GM10847 (cell line): Measurements from ENCODE around the gene ANKS1A.

ENCODE experiments used
- POLR2A ChIP-seq: IDR thresholded peaks from 2 replicates; pipeline ENCODE4 v1.6.1; 2011; ENCODE audit not compliant: insufficient read length; ENCODE audit errors: extremely low read depth

Gene ANKS1A

DNA sequence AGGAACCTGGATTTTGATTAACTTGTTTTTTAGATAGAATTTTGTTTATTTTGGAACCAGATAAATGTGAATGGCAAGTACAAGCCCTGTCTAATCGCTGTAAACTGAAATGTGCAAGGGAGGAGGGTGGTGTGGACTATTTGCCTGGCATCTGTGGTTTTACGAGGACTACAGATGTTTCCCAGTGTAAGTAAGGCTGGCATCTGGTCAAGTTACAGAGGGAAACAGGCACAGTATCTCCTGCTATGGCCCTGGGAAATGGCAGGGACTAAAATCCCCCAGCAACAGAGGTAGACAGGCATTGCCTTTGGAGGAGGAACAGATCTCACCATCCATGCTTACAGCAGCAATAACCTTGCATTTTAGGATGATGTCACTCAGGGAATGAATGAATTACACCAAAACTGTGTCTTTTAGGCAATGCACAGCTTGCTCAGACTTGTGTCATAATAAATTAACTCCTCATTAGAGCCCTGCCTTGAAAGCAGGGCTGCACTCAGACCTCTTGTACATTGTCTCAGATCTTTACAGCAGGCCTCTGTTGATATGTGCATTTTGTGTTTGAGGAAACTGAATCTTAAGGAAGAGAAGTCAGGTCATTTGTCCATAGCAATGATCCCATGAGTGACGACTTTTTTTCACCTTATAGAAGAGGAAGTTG lies 155.8 kb downstream of the ANKS1A start:
- TF ChIP-seq POLR2A = no peak

DNA sequence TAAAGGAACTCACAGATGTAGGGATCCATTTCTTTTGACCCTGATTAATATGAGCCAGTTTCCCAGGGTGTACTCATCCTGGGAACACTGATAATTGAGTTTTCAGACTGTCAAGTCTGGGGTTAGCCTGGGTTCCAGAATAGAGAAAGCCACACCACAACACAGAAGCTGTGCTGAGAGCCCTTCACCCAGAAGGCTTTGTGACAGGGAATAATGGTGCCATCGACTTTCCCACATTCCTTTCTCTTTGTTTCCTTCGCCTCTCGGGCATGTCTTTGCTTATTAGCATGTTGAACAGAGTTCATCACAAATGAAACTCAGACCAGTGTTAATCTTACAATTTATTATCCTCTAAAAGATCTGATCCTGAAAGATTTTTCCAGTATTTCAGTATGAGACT lies 157.0 kb downstream of the ANKS1A start:
- no peak for TF ChIP-seq POLR2A

DNA sequence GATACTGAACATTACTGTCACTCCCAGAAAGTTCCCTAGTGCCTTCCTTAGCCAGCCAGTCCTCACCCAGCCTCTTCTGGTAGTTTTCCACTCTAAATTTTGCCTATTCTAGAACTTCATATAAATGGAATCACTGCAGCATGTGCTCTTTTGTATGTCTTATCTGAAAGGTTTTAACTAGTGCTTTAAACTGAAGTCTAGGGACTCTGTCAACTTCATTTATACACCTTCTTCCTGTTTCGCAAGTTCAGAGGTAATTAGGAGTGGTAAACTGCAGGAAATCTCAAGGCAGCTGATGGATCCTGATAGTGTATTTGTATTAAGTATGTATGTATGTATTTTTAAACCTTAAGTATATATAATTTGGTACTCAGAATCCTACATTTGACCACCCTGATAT lies 157.8 kb downstream of the ANKS1A start:
- TF ChIP-seq POLR2A = no peak

DNA sequence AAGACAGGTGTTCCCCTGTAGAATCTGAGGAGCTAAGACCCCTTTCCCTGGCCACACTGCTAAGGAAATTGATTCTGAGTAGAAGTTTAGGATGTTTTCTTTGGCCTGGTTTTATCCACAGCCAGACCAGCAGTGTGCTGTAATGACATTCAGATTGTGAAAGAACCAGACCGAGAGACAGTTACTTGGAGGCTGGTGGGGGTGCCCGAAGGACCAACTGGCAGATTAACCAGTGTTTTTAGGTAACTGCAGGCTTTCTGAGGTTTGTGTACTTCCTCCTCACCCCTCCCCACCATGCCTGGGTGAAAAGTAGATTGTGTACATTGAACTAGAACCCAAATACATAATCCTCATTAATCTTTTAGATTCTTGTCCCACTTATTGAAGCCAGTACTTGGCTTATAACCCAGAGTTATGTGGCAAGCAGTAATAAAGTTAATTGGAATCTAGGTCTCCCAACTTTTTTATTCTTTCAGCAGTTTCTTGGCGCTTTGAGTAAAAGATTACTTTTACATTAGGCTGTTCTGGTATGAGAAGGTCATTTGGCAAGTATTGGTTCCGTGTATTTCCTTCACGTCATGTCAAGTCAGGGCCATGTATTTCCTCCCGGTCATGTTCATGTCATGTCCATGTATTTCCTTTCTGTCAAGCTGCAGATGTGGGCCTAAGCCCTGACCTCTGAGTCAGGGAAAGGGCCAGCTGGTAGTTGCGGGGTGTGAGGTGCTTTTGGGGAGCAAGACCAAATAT lies 158.4 kb downstream of the ANKS1A start:
- TF ChIP-seq POLR2A = no peak

DNA sequence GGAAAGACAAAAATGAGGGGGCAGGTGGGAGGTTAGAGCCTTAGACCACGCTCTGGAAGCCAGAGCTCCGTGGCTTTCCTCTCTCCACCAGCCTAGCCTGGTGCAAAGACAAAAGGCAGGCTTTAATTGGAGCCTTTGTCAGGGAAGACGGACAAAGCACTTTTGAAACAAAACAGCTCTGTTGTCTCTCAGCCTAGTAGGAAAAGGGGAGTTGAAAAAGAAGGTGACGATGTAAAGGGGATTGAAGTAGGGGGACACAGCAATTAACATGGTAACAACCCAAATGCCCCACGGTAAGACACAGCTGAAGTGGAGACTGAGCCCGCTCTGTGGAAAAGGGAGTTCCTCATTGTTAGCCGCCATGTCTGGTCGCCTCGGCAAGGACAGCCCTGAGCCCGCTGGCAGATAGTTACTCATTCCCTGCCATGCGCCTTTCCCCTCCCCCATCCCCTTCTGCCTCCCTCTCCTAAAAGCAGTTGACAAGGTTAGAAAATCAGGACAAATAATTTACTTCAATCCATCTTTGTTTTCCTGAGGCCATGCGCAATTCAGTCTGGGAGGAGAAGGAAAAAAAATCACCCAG lies 159.1 kb downstream of the ANKS1A start:
- no peak for TF ChIP-seq POLR2A

DNA sequence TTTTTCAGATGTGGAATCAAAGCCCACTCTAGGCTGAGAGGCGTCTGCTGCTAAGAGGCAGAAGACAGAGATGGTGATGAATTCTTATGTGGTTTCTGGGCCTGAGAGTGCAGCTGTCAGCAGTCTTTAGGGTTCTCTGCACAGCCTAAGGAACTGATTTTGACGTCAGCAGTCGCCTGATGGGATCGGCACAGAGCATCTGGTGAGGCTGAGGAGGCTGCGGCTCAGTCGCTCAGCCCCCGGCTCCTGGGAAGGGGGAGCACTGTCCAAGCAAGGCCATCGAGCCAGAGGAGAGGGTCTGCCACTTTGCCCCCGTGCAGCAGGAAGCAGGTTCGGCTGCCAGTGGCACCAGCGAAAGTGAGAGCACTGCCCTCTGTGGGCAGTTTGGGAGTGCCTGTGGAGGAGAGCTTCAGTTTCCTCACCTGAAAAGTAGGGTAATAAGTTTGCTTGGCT lies 159.6 kb downstream of the ANKS1A start:
- TF ChIP-seq POLR2A = no peak

DNA sequence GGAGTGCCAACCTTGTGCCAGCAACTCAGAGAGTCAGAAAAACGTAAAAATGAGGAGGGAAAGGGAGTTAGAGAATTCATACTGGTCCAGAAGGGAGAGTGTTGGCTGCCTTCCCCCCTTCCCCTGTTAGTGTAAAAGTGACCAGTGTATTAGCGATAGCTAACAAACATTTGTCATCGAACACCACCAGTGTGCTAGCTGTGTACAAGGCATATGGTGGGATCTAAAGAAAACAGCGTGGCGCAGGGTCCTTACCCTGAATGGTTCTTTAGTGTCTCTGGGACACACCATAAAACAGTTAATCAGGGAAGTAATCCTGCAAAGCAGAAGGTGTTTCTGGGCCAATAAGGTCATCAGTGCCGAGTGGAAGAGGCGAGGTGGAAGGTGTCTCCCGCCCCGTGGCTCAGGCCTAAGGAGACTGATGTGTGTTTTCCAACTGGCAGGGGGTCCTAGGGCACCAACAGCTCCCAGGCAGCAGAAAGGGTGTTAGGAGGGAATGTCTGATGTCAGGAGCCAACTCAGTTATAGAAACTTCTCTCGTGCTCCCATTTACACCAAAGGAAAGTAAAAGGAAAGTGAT lies 160.2 kb downstream of the ANKS1A start:
- TF ChIP-seq POLR2A = no peak

DNA sequence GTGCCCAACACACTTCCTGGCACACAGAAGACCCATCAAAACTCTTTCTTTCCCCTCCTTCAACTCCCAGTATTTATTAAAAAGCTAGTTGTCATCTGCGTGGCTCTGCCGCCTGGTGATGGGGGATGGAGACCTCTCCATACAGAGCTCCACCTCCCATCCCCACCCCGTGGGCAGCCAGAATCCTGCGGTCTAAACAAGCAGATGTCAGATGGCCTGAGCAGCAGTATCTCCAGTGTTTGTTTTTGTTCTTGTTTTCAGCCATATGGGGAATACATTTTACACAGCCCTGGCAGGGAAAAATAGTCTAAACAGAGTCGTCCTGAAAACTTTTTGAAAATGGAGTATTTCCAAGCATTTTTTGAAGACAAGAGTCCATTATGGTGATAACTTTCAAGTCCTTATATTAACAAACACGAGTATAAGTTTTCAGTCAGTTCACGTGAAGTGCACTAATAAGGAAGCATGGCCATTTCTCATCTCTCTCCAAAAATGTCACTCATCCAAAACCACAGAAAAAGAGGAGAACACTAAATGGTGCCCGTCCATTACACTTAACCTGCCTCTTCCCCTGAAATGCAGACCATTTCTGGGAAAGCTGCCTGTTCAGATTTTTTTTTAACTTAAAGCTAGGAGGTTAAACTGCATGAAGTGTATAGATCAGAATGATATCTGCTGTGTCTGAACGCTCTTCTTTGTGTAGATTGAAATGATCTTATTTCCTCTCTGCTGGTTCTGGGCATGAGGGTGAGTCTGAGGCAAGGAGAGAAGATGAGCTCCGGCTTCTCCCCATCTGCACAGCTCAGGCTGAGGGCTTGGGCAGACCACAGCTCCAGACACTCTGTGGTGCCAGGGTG lies 161.1 kb downstream of the ANKS1A start:
- no peak for TF ChIP-seq POLR2A

DNA sequence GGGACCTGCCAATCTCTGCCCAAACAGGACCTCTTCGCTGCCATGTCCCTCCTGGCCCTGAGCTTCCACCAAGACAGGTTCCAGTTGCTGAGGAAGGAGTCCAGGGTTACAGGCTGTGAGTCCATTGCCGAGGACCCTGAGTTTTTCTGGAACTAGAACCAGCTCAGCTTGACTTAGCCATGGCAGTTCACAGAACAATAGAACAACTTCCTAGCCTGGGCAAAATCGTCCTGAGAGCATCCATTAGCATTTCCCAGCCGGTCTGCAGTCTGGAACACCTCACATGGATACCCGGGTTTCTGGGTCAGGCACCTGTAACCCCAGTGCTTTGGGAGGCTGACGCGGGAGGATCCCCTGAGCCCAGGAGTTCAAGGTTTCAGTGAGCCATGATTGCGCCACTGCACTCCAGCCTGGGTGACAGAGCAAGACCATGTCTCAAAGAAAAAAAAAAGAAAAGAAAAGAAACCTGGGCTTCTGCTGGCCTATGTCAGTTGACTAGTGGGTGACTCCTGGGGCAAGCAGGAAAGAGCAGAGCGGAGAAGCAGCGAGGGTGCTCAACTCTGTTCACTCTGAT lies 161.8 kb downstream of the ANKS1A start:
- TF ChIP-seq POLR2A = no peak

DNA sequence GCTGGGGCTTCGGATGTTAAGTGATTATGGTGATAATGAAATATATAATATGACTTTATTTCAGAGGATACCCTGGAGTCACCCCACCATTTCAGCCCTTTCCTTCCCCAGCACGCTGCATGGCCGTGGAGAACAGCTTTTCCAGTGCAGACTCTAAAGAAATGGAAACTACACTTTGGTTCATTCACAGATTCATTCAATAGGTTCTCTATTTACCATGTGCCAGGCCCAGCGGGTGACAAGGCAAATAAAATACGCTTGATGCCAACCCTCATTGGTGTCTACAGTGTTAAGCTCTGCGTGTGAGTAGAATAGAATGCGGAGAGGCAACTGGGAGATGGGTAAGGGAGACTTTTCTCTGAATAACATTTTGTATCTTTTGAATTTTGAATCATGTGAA lies 162.3 kb downstream of the ANKS1A start:
- TF ChIP-seq POLR2A = no peak

DNA sequence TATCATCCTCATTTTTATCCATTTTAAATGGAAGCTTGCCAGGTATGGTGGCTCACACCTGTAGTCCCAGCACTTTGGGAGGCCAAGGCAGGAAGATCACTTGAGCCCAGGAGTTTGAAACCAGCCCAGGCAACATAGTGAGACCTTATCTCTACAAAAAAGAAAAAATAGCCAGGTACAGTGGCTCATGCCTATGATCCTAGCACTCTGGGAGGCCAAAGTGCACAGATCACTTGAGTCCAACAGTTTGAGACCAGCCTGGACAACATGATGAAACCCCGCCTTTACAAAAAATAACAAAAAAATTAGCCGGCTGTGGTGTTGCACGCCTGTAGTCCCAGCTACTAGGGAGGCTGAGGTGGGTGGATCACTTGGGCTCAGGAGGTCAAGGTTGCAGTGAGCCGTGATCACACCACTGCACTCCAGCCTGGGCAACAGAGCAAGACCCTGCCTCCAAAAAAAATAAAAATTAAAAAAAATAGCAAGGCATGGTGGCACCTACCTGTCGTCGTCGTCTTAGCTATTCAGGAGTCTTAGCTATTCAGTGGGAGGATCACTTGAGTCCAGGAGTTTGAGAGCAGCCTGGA lies 163.0 kb downstream of the ANKS1A start:
- no peak for TF ChIP-seq POLR2A

DNA sequence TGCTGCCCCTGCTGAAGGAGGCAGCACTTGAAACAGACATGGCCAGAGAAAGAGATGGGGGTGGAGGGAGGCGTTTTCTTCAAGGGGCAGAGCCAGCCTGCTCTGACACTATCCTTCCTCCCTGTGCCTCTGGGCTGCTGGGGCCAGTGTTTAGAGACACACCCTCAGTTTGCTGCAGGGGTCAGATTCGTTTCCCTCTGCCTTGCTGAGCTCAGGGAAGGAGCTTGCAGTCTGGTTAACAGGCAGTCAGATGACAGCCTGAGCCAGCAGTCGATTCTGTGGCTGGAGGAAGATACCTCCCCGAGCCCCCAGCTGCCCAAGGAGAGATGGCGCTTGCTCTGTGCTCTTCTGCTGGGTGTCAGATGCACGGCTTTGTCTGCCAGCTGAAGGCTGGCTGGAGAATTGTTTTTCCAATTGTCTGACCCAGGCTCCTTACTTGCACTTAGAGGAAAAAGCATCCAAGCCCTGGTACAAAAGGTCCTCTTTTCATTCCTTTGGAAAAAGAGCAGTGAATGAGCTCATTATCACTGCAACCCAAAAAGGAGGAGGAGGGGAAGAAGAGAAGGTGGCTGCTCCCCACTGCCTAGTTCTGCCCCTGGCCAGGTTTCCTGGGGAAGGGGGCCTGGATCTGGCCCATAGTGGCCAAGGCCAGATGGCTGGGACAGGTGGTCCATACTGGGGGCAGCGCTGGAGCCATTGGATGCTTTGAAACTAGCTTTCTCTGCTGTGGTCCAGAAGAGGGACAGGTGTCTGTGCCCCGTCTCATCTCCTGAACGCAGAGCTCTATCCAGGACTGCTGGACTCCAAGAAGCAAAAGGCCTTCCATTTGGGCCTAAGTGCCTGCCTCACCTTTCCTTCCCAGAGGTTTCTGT lies 163.9 kb downstream of the ANKS1A start:
- TF ChIP-seq POLR2A = no peak

DNA sequence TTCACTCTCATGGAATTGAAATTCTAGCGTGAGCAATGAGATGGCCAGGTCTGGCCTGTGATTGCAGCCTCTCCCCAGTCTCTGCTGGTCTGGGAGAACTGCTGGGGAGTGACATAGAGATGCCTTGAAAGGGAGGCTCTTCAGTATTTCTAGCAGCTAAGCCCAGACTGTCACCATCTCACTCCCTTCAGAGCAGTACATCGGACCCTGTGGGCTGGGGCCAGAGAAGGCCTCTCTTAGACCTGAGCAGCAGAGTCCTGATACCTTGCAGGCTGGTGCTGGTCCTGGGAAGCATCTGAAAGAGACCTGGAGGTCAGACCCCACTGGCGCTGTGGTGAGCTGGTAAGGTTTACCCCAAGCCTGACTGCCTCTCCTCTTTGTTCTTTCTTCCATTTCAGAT lies 164.6 kb downstream of the ANKS1A start:
- TF ChIP-seq POLR2A = no peak

DNA sequence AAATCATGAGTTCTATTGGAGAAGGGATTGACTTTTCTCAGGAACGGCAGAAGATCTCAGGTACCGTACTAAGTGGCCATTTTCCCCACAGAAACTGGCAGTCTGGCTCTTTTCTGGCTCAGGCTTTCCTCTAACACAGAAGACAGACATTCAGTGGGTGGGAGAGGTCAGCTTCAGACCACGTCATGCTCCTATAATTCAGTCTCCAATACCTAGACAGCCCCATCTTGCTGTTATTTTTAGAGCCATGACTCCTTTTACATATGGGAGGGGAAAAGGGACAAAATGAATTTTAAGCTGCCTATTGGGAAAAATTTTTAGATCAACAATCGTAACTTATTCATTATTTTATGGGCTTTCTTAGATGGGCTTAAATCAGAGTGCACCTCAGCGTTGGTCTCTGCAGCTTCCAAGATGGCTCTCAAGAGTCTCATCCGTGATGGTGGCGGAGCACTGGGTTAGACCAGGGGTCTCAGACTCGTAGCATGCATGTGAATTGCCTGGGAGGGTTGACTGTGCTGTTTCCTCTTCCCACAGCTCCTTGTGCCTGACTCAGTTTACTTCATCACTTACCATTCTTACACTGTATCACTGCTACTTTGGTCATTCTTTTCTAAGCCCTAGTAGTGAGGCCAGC lies 165.2 kb downstream of the ANKS1A start:
- TF ChIP-seq POLR2A = no peak
